DMS153 treated with DMSO at 0.1 percent for 48 hours (cell line): ENCODE results near the gene MRPL2.
A peak's percentile ranks its signal among the peaks of the same experiment; 100 is the strongest.
"Not testable (repeated sequence)": the region's sequence is repeated elsewhere in the genome, so short reads cannot be mapped to it uniquely, and the experiment has no call there.

Source experiments
- DNase-seq: peaks from one replicate; lab custom pipeline; 2025; ENCODE audit not compliant: unreplicated experiment; lab: John Stamatoyannopoulos, UW

The MRPL2 gene

DNA sequence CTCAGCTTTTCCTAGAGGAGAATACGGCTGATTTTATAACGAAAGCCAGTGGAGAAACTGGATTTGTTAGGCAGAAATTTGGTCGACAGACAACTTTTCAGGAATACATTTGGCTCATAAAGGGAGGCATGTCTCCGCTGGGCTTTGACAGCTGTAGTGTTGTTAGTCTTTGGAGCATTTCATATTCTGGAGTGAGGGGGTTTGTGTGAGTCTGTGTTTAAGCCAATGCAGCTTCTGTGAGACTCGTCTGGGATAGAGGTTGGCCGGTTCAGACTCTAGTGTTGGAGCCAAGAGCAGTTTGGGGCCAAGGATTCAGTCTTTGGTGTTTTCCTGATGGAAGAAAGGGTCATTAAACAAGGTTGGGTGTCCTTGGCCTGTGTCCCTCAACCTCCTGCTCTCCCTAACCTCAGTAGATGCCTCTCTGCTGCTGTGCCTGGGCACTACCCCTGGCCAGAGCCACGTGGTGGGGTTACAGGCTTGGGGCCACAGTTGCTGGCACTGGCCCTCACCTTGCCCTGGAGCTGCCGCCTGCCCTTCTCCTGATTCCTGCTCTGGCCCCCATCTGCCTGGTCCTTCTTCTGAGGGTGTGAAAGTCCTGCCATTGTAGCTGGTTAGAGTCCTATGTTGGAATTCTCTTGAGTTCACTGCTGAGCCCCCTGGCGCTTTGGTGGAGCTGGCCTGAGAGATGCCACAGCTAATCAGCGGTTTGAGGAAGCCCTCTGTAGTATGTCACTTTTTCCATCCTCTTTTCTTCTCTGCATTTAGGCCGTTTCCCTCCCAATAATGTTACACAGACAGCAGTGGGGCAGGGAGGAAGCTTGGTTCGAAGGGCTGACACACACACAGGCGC lies 23.8 kb upstream of the MRPL2 start:
- DNase-seq, result no peak

DNA sequence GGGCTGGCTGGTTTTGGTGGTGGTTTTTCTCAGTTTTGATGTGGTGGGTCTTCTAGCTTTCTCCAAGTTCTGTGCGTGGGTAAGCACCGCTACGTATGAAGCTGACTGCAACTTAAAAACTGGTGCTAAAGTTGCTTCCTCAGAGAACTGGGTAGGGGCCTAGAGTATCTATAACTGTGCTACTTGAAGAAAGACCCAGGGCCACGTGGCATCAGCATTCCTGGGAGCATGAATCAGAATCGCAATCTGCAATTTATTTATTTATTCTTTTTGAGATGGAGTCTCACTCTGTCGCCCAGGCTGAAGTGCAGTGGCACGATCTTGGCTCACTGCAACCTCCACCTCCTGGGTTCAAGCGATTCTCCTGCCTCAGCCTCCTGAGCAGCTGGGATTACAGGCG lies 22.7 kb upstream of the MRPL2 start:
- DNase-seq, result not testable (repeated sequence)

DNA sequence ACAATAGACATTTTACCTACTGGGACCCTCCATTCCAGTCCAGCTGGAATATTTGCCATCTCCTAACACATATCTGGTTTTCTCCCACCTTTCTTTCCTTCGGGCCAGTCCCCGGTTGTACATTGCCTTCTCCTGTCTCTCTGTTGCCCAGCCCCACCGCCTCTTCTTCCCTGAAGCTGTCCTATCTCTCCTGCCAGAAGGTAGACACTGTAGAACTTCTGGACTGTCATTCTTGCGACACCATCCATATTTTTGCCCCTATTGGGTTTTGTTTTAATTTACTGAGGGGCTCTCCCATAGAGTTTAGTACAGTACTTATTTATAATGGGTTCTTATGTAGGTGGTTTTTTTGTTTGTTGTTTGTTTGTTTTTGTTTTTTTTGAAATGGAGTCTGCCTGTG lies 21.8 kb upstream of the MRPL2 start:
- no peak for DNase-seq

DNA sequence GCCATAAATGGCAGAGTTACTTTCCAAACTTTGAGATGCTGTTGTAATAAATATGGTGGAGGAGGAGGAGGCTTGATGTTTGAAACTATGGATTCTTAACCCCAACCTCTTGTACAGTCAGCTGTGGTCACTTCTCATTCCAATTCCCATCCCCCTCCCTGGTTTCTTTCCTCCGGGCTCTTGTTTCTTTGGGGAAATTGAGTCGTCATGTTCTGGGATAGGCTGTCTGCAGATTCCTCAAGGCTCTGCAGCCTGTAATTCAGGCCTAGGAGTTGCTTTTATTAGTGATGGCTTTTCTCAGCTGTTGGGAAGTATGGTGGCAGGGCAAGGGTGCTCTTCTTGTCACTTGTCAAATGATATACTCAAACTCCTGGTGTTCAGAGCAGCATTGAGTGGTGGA lies 19.5 kb upstream of the MRPL2 start:
- no peak for DNase-seq

DNA sequence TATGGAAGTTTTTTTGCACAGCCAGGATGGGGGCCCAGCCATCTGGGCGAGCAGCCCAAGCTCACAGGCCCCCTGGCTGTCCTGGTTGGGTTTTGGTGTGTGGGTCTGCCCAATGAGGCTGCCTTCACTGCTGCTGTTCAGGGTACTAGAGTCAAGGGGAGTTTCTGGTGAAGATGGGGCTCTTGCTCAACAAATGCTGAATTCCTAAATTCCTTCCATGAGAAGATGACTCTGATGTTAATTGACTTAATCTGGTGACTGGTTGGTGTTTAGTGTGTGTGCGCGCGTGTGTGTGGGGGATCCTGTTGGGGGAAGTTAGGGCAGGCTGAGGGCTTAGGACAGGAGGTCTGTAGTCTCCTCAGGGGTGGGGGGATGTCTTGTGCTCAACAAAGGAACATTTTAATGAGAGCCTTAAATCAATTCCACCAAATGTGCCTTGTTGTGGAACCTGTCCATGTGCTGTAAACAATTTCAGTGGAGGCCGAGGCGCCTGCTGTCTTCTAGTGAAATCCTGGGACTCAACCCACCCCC lies 18.8 kb upstream of the MRPL2 start:
- no peak for DNase-seq

DNA sequence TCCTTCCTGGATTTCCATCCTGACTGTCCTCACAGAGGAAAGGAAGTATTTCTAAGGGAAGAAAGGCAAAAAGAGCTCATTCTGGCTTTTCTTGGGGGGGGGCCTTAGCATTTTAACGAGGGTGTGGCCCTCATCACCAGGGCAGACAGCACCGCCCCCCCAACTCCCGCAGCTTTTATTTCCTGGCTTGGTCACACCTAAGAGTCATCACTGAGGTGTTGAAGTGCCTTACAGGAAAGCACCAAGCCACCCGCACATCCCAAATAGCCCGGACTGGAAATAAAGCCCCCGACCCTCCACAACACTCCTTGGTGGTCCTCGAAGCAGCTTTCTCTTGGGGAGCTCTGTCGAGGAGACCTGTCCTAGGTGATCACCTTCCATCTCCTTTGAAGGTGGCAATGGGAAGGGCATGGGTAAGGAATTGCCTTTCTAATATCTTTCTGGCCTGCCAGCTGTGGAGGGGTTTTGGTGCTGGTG lies 18.1 kb upstream of the MRPL2 start:
- no peak for DNase-seq

DNA sequence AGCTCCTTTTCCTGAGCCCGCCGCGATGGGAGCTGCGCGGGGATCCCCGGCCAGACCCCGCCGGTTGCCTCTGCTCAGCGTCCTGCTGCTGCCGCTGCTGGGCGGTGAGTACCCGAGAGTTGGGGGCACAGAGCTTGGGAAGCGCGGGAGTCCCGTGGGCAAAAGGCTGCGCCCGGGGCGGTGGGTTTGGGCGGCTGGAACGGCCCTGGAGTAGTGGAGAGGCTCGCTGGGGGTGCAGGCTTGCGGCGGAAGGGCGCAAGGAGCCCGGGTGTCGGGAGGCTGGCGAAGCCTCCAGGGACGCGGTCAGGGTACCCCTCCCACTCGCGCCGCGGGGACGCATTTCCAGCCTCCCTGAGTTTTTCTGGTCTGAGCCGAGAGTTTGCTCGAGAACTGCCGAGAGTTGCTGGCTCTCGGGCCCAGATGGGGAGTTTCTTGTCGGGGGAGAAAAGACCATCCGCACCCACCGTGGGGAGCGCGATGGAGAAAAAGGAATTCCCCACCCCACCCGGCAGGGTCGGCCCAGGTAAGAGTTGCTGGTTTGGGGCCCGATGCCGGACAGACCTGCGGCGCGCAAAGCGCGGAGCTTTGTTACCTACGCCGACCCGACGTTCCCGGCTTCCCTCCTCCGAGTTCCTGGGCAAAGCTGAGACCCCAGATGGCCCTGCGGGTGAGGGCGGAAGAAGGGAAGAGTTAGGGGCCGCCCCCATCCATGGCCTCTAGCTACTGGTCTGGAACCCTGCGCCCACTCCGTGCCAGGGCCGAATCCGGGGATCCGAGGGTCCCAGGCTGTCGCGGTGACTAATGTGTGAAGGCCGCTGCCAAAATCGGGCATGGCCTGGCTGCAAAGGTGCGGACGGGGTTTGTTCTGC lies 17.5 kb upstream of the MRPL2 start:
- no peak for DNase-seq

DNA sequence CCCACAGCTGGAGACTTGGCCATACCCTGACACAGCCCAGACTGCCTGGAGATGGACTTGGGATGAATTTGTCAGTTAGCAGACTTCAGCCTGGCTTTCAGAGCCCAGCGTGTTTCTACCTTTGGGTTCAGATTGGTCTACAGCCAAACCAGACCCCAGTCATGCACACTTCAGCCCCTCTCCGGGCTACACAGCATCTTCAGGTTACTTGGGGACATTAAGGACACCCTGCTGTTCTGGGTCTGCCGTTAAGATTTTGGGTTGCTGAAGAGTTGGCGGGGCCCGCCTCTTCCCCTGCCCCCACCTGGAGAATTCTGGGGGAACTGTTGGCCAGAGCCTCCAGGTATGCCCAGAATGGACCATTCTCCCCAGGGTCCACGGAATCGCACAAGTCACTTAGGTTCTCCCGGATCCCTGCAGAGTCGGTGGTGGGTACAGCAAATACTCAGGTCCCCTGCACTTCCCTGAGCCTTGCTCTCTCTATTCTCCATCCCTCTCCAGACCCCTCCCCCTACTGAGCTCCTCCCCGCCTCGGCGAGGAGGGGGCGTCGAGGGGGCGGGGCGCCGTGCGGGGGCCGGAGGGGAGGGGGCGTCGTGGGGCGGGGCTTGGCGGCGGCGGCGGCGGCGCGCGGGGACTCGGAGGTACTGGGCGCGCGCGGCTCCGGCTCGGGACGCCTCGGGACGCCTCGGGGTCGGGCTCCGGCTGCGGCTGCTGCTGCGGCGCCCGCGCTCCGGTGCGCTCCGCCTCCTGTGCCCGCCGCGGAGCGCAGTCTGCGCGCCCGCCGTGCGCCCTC lies 16.6 kb upstream of the MRPL2 start, which contains the start of gene PTK7:
Gene PTK7, plus strand, starts transcription at position 645 of the 794 bp plus-strand sequence. CDS start 175 bp downstream, outside the sequence.
- peak; percentile 15 for DNase-seq

DNA sequence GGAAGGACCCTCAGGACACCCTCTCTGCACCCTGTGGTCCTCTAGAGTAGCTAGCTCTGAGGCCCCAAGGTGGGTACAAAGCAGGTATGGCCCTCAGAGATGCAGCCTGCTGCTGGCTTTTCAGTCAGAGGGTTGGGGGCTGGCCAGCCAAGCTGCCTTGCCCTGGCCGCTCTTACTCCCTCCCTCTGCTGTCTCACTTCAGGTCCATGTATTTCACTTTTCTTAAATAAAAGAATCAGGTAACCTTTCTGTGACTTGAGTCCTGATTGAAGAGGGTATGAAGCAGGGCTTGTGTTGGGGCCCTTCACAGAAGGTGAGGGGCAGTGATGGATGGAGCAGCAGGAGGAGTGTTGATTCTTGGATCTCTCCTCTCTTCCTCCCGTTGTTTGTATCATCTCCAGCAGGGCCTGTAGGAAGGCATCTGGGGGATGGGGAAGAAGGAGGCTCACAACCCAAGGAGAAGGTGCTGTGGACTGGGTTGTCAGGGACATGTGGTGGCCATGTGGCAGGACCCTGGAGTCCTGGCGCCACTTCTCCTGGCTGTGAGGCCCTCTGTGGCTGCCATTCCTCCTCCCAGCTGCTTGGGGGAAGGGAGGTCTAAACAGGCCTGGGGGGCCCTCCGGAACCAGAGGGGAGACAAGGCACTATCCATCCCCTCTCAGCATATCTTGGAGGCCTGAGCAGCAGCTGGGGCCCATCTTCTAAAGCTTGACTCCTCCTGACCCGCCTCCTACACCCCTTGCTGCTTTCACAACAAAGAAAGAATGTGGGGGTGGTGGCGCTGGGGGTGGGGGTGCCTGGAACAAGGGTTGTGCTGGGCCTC lies 15.8 kb upstream of the MRPL2 start:
- no peak for DNase-seq

DNA sequence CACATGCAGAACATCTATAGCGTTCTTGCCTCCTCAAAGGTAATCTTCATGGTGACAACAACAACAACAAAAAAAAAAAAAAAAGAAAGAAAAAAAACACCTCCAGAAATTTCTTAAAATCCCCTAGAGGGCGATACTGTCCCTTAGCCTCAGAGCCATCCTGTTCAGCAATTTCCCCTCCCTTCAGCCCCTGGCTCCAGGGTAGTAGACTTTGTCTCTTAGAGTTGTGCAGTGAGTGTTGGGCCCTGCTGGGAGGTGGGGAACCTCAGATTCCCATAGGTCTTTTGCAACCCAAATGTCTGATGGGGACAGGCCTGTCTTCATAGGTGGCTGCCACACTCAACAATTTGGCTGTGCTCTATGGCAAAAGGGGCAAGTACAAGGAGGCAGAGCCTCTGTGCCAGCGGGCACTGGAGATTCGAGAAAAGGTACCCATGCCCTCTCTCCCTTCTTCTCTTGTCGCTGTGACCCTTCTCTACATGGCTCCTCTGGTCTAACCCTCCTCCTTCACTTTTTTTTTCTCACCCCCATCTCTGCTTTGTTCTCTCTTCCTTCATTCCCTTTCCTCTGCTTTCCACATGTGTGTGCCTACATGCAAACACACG lies 10.9 kb upstream of the MRPL2 start:
- peak; percentile 19 for DNase-seq

DNA sequence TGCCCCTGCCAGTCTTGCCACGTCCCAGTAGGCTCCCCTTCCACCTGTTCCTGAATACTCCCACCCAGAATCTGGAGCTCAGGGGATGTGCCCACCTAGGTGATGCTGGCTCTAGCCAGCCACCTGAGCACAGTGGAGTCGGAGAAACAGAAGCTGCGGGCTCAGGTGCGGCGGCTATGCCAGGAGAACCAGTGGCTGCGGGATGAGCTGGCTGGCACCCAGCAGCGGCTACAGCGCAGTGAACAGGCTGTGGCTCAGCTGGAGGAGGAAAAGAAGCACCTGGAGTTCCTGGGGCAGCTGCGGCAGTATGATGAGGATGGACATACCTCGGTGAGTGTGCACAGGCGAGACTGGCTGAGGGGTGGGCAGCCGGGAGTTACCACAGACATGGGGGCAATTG lies 3.6 kb upstream of the MRPL2 start:
- DNase-seq, result no peak

DNA sequence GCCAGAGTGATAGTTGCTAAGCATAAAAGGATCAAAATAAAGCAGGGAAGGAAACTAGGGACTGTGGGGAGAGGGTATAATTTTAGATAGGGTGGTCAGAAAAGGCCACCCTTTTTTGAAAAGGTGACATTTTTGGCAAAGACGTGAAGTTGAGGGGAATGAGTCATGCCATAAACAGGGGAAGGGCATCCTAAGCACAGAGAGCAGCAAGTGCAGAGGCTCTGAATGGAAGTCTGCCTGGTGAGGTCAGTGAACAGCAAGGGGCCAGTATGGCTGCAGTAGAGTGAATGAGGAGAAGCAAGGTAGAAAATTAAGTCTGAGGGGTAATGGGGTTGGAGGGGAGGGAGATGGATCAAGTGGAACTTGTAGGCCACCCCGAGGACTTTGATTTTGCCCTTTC lies 2.6 kb upstream of the MRPL2 start:
- no peak for DNase-seq

DNA sequence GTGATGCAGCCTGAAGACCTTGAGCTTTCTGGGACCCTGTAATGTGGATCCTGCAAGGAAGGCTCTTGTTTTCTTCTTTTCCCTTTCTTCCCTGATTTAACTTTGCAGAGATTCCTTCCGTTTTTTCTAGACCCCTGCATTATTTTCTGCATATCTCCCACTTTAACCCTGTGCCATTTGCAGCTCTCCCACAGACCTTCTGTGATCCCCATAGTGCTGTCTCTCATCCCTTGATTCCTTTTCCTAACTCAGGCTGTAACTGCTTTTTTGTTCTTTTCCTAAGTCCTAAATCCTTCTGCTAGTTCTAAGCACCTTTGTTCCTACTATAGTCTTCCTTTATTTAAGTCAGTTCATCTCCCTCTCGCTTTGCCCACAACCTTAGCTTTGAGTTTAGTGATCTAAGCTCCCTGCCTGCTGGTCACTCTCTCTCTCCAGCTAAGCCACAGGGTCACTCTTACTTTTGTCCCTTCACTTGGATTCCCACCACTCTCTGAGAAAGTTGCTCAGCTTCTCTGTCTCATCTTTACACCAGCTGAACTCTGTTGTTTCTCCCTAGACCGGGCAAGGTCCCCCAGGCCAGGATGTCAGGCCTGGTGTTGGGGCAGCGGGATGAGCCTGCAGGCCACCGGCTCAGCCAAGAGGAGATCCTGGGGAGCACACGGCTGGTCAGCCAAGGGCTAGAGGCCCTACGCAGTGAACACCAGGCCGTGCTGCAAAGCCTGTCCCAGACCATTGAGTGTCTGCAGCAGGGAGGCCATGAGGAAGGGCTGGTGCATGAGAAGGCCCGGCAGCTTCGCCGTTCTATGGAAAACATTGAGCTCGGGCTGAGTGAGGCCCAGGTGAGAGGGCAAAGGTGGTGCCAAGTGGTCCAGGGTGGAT lies 1.8 kb upstream of the MRPL2 start:
- no peak for DNase-seq

DNA sequence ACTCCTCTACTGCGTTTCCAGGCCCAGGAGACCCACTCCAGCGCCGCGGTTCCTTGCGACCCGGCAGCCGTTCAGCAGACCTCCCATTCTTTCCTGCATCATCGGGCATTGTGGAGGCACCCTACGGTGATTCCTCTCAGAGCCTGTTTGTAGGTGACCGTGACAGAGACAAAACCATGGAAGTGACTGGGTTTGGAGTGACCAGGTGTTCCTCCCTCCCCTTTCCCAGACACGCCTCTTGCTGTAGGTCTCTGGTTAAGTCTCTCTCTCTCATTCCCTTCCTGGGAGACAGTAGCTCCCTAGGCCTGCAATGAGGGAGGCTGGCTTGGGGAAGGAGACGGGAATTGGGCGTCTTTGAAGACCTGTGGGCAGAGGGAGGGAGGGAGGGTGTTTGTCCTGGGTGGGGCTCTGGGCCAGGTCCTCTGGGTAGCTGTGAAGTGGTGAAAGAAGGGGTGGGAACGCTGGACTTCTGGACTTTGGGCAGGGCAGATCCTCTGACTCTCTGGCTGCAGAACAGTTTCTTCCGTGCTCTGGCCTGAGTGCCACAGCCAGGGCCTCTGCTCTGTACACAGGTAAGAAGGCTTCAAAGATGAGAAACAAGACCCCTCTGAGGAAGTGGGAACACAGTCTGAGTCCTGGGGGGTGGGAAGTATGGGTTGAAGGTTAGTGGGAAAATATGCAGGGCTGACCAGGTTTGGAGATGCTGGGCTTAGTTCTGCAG lies 960 bp upstream of the MRPL2 start:
- DNase-seq, result no peak

DNA sequence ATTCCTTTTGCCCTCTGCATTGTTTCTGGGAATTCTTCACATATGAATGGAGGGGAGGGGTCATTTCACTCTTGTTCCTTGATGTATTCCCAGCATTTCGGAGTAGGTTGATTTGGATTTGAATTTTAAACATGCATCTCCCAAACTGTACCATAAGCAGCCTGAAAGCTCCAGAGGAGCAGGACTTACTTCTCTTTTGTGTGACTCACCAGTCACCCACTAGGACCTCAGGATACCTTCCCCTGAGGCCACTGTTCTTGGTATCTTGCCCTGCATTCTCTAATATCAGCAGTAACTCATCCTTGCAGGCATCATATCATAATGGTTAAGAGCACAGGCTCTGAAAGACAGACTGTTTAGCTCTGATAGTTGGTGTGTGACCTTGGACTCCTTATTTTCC lies 703 bp downstream of the MRPL2 start:
- no peak for DNase-seq

DNA sequence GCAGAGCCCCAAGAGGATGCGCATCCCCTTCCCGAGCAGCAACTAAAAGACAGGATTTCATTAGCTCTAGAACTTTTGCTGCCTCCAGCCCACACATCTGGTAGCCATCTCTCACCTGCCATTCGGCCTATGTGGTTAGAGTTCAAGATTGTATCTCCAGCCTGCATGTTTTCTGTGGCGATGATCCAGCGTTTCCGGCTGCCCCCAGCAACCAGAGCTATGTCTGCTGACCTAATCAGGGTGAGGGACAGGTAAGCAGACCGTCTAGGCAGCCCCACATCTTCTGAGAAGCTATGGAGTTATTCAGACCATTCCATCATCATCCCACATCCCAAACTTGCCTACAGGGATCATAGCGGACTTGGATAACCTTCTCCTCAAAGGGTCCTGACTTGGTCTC lies 3.3 kb downstream of the MRPL2 start:
- DNase-seq, result no peak

DNA sequence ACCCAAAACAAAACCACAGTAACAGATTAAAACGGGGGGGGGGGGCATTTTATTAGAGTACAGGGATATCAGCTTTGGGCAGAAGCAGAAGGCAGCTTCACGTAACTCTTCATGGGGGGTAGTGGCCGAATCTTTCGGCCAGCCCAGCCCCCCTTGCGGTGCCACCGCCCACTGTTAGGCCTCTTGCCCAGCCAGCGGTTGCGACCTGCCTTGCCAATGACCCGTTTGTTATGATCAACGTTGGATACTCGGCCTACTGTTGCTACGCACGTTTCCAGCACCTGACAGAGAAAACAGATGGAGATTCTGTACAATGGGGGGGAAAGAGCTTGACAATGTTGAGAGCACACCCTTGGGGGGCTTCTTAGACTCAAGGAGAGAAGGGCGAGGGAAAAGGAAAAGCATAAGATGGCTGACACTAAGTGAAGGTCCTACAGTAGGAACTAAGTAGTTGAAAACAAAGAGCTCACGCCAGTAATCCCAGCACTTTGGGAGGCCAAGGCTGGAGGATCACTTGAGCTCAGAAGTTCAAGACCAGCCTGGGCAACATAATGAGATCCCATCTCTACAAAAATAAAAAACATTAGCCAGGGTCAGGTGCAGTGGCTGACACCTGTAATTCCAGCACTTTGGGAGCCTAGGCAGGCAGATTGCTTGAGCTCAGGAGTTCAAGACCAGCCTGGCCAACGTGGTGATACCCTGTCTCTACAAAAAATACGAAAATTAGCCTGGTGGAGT lies 4.9 kb downstream of the MRPL2 start:
- DNase-seq, result no peak
